HepG2 (cell line): Measurements from ENCODE around the gene OPRL1. TPM values are rescaled to one million over a fixed set of nuclear protein-coding genes. Genes with fewer than 3 reads are reported as not detected.

ENCODE experiments used
- ATAC-seq: fragments of 200-7000 bp; cut with Tn5 transposase; 3 replicates; pipeline ENCODE4 v1.9.1; 2020; ENCODE audit warnings: mild to moderate bottlenecking, moderate library complexity
- BruUV-seq: library from RNA; stranded (reverse); fragments of 400-500 nt; replicated peaks from 2 replicates; lab custom pipeline; 2021; lab: Mats Ljungman, UMichigan
- CTCF ChIA-PET: fragments of 300-600 bp; formaldehyde crosslinking; extraction: SDS; loops from one replicate; lab custom pipeline; 2021; ENCODE audit warnings: low total read pairs, inconsistent platforms, low intra/inter-chr PET ratio; lab: Yijun Ruan, JAX
- POLR2A ChIA-PET: fragments of 350-600 bp; sonication (Branson Sonifier 250); formaldehyde crosslinking; loops from one replicate; lab custom pipeline; 2020; ENCODE audit warnings: antibody characterized with exemption, inconsistent platforms; lab: Yijun Ruan, JAX
- DNase-seq: peaks from one replicate; pipeline ENCODE4 v3.0.0-alpha.2; 2015; ENCODE audit warnings: low spot score
- FAIRE-seq: peaks from 3 replicates; lab custom pipeline; 2011; peaks lifted over from hg19 to GRCh38; lab: Jason Lieb, UNC
- H2AFZ ChIP-seq: one replicate; pipeline ENCODE4 v1.6.1; 2011; ENCODE audit warnings: low read length, inconsistent platforms
- H3K27ac ChIP-seq: fragments of 300-600 bp; 3 replicates; pipeline ENCODE4 v1.8.0; 2011; ENCODE audit warnings: mixed run types, mild to moderate bottlenecking, mixed read lengths, low read length, inconsistent platforms; ENCODE audit not compliant: insufficient read depth; ENCODE audit errors: extremely low read length
- H3K27me3 ChIP-seq, 2 experiments: fragments of 200-600 bp in 1 of 2; 2 replicates in 1 of 2; 3 replicates in 1 of 2; pipeline versions ENCODE4 v1.6.0 to v1.8.0; 2011; ENCODE audit warnings: low read length in 2 of 2, mild to moderate bottlenecking in 2 of 2, moderate library complexity in 2 of 2, inconsistent platforms in 1 of 2; ENCODE audit not compliant: insufficient read depth in 2 of 2, control insufficient read depth in 1 of 2
- H3K36me3 ChIP-seq, 2 experiments: fragments of 200-600 bp in 1 of 2; replicated peaks in 1 of 2; 2 replicates in 1 of 2; 3 replicates in 1 of 2; pipeline versions ENCODE4 v1.5.1 to v1.8.0; 2011; ENCODE audit warnings: low read length in 2 of 2, inconsistent platforms in 1 of 2; ENCODE audit not compliant: insufficient read depth in 2 of 2, control insufficient read depth in 1 of 2
- H3K4me1 ChIP-seq: 2 replicates; pipeline ENCODE4 v1.5.1; 2012; ENCODE audit warnings: low read length, inconsistent platforms; ENCODE audit not compliant: insufficient read depth
- H3K4me2 ChIP-seq: 2 replicates; pipeline ENCODE4 v1.6.0; 2011; ENCODE audit warnings: low read depth, low read length, inconsistent platforms
- H3K4me3 ChIP-seq, 3 experiments: fragments of 200-600 bp in 1 of 3; sonication (generic), shearing (Covaris generic) in 1 of 3; replicated peaks in 1 of 3; 2 replicates each; pipeline ENCODE4 v1.5.1; 2011 to 2016; ENCODE audit warnings: low read length in 3 of 3, inconsistent platforms in 2 of 3, low read depth in 2 of 3, mild to moderate bottlenecking in 2 of 3, control low read depth in 1 of 3, mixed read lengths in 1 of 3; ENCODE audit not compliant: insufficient read depth in 1 of 3
- H3K79me2 ChIP-seq: one replicate; pipeline ENCODE4 v1.6.1; 2011; ENCODE audit warnings: low read length, inconsistent platforms; ENCODE audit not compliant: insufficient read depth
- H3K9ac ChIP-seq: 2 replicates; pipeline ENCODE4 v1.6.0; 2011; ENCODE audit warnings: mild to moderate bottlenecking, low read depth, low read length, inconsistent platforms; ENCODE audit not compliant: insufficient read depth
- H3K9me3 ChIP-seq: 2 replicates; pipeline ENCODE4 v1.5.1; 2012; ENCODE audit warnings: mild to moderate bottlenecking, low read length
- H4K20me1 ChIP-seq: 2 replicates; pipeline ENCODE4 v1.6.0; 2011; ENCODE audit warnings: inconsistent platforms, mild to moderate bottlenecking, low read length, moderate library complexity; ENCODE audit not compliant: insufficient read depth
- AGO2 ChIP-seq: fragments of 200-400 bp; formaldehyde crosslinking; optimal IDR thresholded peaks from 2 replicates; pipeline ENCODE3; 2017; ENCODE audit warnings: mild to moderate bottlenecking, low read depth, low read length, moderate library complexity
- BCLAF1 ChIP-seq: fragments of 450-650 bp; IDR thresholded peaks from 2 replicates; pipeline ENCODE4 v1.6.1; 2017; ENCODE audit warnings: mild to moderate bottlenecking
- HBP1 ChIP-seq: IDR thresholded peaks from 2 replicates; pipeline ENCODE4 v1.6.1; 2016; ENCODE audit warnings: low read depth, control low read depth
- HIC2 ChIP-seq: sonication (generic); formaldehyde crosslinking; IDR thresholded peaks from 2 replicates; pipeline ENCODE4 v1.9.0; 2022; ENCODE audit warnings: low read depth, missing genetic modification reagents
- MYNN ChIP-seq: sonication (generic); formaldehyde crosslinking; IDR thresholded peaks from 2 replicates; pipeline ENCODE4 v1.4.0; 2020; ENCODE audit warnings: mild to moderate bottlenecking, low read depth, missing genetic modification reagents
- ZNF646 ChIP-seq: sonication (generic); formaldehyde crosslinking; IDR thresholded peaks from 2 replicates; pipeline ENCODE4 v1.9.0; 2021; ENCODE audit warnings: mild to moderate bottlenecking, missing genetic modification reagents
- WGBS: methylation state at CpG from one replicate; pipeline ENCODE4 v1.1.6; 2017; ENCODE audit warnings: low lambda C conversion rate; 5-methylcytosine and 5-hydroxymethylcytosine counted together
- in situ Hi-C: cut with HindIII; loops from 2 replicates; pipeline ENCODE4 v1.10.0; 2017; ENCODE audit warnings: low pct_unique_long_range_greater_than_20kb; ENCODE audit not compliant: extremely low pct_ligation_motif_present
- intact Hi-C: fragments of 100-400 bp; cut with micrococcal nuclease; formaldehyde crosslinking; loops from one replicate; pipeline ENCODE4 v1.10.0; 2022; ENCODE audit not compliant: unreplicated experiment
- polyA plus RNA-seq, 8 experiments: library from polyadenylated mRNA; depleted of rRNA in 3 of 8; stranded (reverse) in 7 of 8; unstranded in 1 of 8; fragments of >200 nt; fragmentation: Illumina TruSeq in 4 of 8; extraction: Trizol in 4 of 8; gene quantifications; 2 replicates each; pipeline versions ENCODE4 v1.2.1 to v1.2.3, GENCODE V29; 2011 to 2016; ENCODE audit warnings: low read depth in 4 of 8, missing spikeins in 1 of 8, mixed read lengths in 1 of 8; ENCODE audit not compliant: insufficient read depth in 1 of 8
- total RNA-seq, 5 experiments: library from RNA; depleted of rRNA; stranded (reverse); fragments of >200 nt; fragmentation: Illumina TruSeq; extraction: Trizol; gene quantifications; 2 replicates each; pipeline ENCODE4 v1.2.3, GENCODE V29; 2016; ENCODE audit warnings: low read depth in 1 of 5

Gene OPRL1
- total and polyA plus RNA-seq, 2 of the 13 experiments (the other 11 are each of a cell fraction or from before 2014, with no cell fraction given) = 0.35 to 0.71 TPM

GRCh38 chr20:64050261-64051032 lies 29.4 kb upstream of the OPRL1 start (continued):
- no peak for TF ChIP-seq ZNF646

- Histone ChIP-seq H2AFZ (no peak overlapping the region), H4K20me1 (no peaks in the 10 kb centered on the region), H3K27me3 (no peaks in the 10 kb centered on the region; a peak in 1 of 5 replicates), H3K4me3 (peak overlapping the region; percentile 65 to 88 (median 77); a peak in 5 of 6 replicates), H3K36me3 (no peaks in the 10 kb centered on the region), H3K27ac (peak overlapping the region; percentile 68), H3K9ac (peak overlapping the region; percentile 79), H3K4me1 (peaks cover 69% of the 10 kb centered on the region), H3K9me3 (no peaks in the 10 kb centered on the region), H3K4me2 (peak overlapping the region; percentile 98), H3K79me2 (peaks cover 4% of the 10 kb centered on the region)
- ATAC-seq = no peak
- 44% methylated on average over 11 of the region's 11 CpGs for WGBS
- ChIA-PET CTCF (no interaction called here), POLR2A (interaction anchor here (0.6 to 9.4 kb wide), 14 partner anchors 8 to 393 kb away, joined by 3 to 252 read pairs (median 5); partner anchors contain the start of genes C20orf204, OPRL1, PRPF6 and RGS19)
- intact Hi-C loops (no loop called here), in situ Hi-C loops (no loop called here)
- no peak for DNase-seq
- BruUV-seq = no TSS peak
- FAIRE-seq = no peak
- no peak for TF ChIP-seq HBP1
- no peak for TF ChIP-seq BCLAF1
- TF ChIP-seq AGO2 = peak; percentile 80
- peak; percentile 19; the same call in 1 of the 2 replicates for TF ChIP-seq MYNN (CRISPR knock-in tag)
- TF ChIP-seq HIC2 (CRISPR knock-in tag) = 0 out of 2 replicates have a peak, but pooled peaks have one; percentile 10
These were observed 28.8 kb upstream of the OPRL1 start for GRCh38 chr20:64051033-64051452.
